ENCODE data around the gene FAIM2. TPM values are rescaled to one million over a fixed set of nuclear protein-coding genes. Genes with fewer than 3 reads are reported as not detected.

FAIM2 gene
- total RNA-seq = under 1 TPM; 0.05 to 0.68 TPM
- 0.30 to 1.0 reads per million in 2 donors for total RNA-seq

DNA sequence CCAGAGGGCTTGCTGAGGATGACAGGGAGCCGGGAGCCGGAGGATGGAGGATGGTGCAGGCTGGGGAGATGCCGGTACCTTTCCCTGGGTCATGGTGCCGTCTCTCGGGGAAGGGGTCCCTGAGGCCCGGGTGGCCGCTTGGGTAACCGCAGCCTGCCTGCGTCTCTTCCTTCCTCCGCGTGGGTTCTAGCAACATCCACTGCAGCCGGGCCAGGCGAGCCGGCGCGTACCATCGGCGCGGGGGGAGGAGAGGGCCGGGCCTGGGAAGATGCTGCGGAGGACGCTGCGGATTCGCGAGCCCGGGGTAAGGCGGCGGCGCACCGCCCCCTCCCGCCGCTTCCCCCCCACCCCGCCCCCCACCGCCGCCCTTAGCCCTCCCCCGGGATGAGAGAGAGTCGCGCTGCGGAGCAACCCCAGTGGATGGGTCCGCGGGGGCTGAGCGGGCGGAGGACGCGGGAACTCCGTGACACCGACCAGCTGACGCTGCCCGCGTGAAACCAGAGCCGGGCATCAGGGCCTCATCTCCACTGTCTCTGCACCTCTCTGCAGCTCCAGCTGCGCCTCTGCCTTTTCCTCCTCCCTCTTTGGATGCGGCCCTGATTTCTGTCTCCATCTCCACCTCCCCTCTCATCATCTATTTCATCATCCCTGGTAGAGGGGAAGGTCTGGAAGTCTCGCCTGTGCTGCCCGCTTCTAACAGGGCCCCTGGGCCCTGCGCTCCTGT, at the start of gene FAIM2:
FAIM2 (minus strand) TSS at position 201 of the 724 bp plus-strand sequence; CDS start at position 93, 108 bp downstream.
- H3K27me3 Mint-ChIP-seq = peaks cover 32% of the 10 kb centered on the region
- peak within 1 kb of the TSS; percentile 81 for H3K27ac Mint-ChIP-seq
- H3K4me3 Mint-ChIP-seq = peak within 1 kb of the TSS; percentile 92
- peak; percentile 25 to 40 (median 26) for DNase-seq
- peaks cover 6% of the 10 kb centered on the region for H3K36me3 Mint-ChIP-seq (ENCODE audit: low read depth)
- peak; percentile 86 for ATAC-seq
- peaks cover 18% of the 10 kb centered on the region for H3K4me1 Mint-ChIP-seq
- no peaks in the 10 kb centered on the region for H3K9me3 ChIP-seq (ENCODE audit: control insufficient read depth, low read length, poor library complexity, severe bottlenecking)

GRCh38 chr12:49953151-49953550, 49.5 kb upstream of the FAIM2 start:
- H3K27me3 Mint-ChIP-seq = peaks cover 66% of the 10 kb centered on the region
- DNase-seq = no peak

DNA sequence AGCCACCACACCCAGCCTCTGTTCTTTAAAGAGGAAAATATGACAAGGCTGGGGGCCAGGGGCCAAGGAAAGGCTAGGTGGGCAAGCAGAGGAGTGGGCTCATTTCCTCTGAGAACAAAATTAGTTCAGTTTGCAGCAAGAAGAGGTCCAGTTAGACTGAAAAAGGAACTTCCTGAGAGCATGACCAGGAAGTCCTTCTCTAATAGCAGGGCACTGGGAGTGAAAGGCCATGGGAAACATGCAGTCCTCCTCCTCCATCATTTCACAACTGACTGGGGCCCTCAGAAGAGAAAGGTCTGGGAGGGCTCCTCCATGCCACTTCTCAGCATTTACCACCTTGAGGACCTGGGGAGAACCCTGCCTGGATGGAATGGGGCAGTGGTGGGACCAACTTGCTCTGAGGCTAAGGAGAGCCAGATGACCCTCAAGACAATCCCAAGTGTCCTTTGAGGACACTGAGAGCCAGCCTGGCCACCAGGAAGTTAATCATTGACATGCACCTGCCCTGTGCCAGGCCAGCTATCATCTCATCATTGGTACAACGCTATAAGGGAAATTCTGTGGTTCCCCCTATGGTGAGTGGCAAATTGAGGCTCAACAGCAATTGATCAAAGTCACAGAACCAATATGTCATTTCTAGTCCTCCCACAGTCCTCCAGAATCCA, 48.8 kb upstream of the FAIM2 start:
- Mint-ChIP-seq H3K4me1 (no peaks in the 10 kb centered on the region), H3K36me3 (ENCODE audit: low read depth) (peaks cover 5% of the 10 kb centered on the region), H3K27ac (peak overlapping the region; percentile 54), H3K27me3 (peaks cover 60% of the 10 kb centered on the region), H3K4me3 (no peak overlapping the region)
- ATAC-seq (no peak), DNase-seq (no peak)
- no peaks in the 10 kb centered on the region for H3K9me3 ChIP-seq (ENCODE audit: control insufficient read depth, low read length, poor library complexity, severe bottlenecking)

More at GRCh38 chr12:49953151-49953550, 49.5 kb upstream of the FAIM2 start:
- Mint-ChIP-seq H3K4me1 (no peaks in the 10 kb centered on the region), H3K4me3 (no peak overlapping the region), H3K36me3 (ENCODE audit: low read depth) (peaks cover 5% of the 10 kb centered on the region), H3K27ac (no peak overlapping the region)
- ATAC-seq = no peak
- H3K9me3 ChIP-seq (ENCODE audit: control insufficient read depth, low read length, poor library complexity, severe bottlenecking) = no peaks in the 10 kb centered on the region

- DNase-seq (no peak), ATAC-seq (no peak)
- no peaks in the 10 kb centered on the region for H3K9me3 ChIP-seq (ENCODE audit: control insufficient read depth, low read length, poor library complexity, severe bottlenecking)
- H3K36me3 Mint-ChIP-seq (ENCODE audit: low read depth) = peaks cover 1% of the 10 kb centered on the region
- peaks cover 51% of the 10 kb centered on the region for H3K27me3 Mint-ChIP-seq
- no peaks in the 10 kb centered on the region for H3K4me1 Mint-ChIP-seq
- no peak overlapping the region for H3K4me3 Mint-ChIP-seq
- H3K27ac Mint-ChIP-seq = peak overlapping the region; percentile 54
These were observed 47.9 kb upstream of the FAIM2 start for GRCh38 chr12:49951411-49952240.

GRCh38 chr12:49950273-49951251, 46.9 kb upstream of the FAIM2 start, which contains the start of gene AQP2:
Gene AQP2, plus strand, starts transcription at chr12:49950737. Its CDS starts 94 bp downstream, at chr12:49950831.
- peak within 1 kb of the TSS; percentile 63 for H3K27ac Mint-ChIP-seq
- H3K9me3 ChIP-seq (ENCODE audit: control insufficient read depth, low read length, poor library complexity, severe bottlenecking) = no peaks in the 10 kb centered on the region
- no peak for ATAC-seq
- H3K36me3 Mint-ChIP-seq (ENCODE audit: low read depth) = no peaks in the 10 kb centered on the region
- no peak for DNase-seq
- peaks cover 43% of the 10 kb centered on the region for H3K27me3 Mint-ChIP-seq
- H3K4me3 Mint-ChIP-seq = no peak within 1 kb of the TSS
- H3K4me1 Mint-ChIP-seq = peaks cover 6% of the 10 kb centered on the region

- Mint-ChIP-seq H3K36me3 (ENCODE audit: low read depth) (no peaks in the 10 kb centered on the region), H3K27me3 (peaks cover 41% of the 10 kb centered on the region), H3K4me3 (no peak overlapping the region), H3K27ac (peak overlapping the region; percentile 63), H3K4me1 (peaks cover 9% of the 10 kb centered on the region)
- DNase-seq (no peak), ATAC-seq (no peak)
- no peaks in the 10 kb centered on the region for H3K9me3 ChIP-seq (ENCODE audit: control insufficient read depth, low read length, poor library complexity, severe bottlenecking)
These were observed 46.2 kb upstream of the FAIM2 start for GRCh38 chr12:49949866-49950265.

GRCh38 chr12:49948866-49949845, 45.5 kb upstream of the FAIM2 start:
- Mint-ChIP-seq H3K36me3 (ENCODE audit: low read depth) (no peaks in the 10 kb centered on the region), H3K4me1 (peaks cover 14% of the 10 kb centered on the region), H3K27ac (no peak overlapping the region), H3K27me3 (peaks cover 34% of the 10 kb centered on the region), H3K4me3 (no peak overlapping the region)
- ATAC-seq (no peak), DNase-seq (no peak)
- no peaks in the 10 kb centered on the region for H3K9me3 ChIP-seq (ENCODE audit: control insufficient read depth, low read length, poor library complexity, severe bottlenecking)

- no peaks in the 10 kb centered on the region for H3K36me3 Mint-ChIP-seq (ENCODE audit: low read depth)
- no peaks in the 10 kb centered on the region for H3K9me3 ChIP-seq (ENCODE audit: control insufficient read depth, low read length, poor library complexity, severe bottlenecking)
- peaks cover 26% of the 10 kb centered on the region for H3K4me1 Mint-ChIP-seq
- no peak overlapping the region for H3K27ac Mint-ChIP-seq
- DNase-seq = no peak
- H3K4me3 Mint-ChIP-seq = no peak overlapping the region
- no peak for ATAC-seq
- peaks cover 20% of the 10 kb centered on the region for H3K27me3 Mint-ChIP-seq
These were observed 44.0 kb upstream of the FAIM2 start for GRCh38 chr12:49947593-49948226.

- Mint-ChIP-seq H3K36me3 (ENCODE audit: low read depth) (no peaks in the 10 kb centered on the region), H3K27ac (peak overlapping the region; percentile 96), H3K4me3 (no peak overlapping the region), H3K4me1 (peaks cover 37% of the 10 kb centered on the region), H3K27me3 (peaks cover 20% of the 10 kb centered on the region)
- H3K9me3 ChIP-seq (ENCODE audit: control insufficient read depth, low read length, poor library complexity, severe bottlenecking) = no peaks in the 10 kb centered on the region
- no peak for ATAC-seq
- no peak for DNase-seq
These were observed 42.8 kb upstream of the FAIM2 start for GRCh38 chr12:49946497-49946896.

GRCh38 chr12:49946086-49946485, 42.4 kb upstream of the FAIM2 start:
- no peaks in the 10 kb centered on the region for H3K36me3 Mint-ChIP-seq (ENCODE audit: low read depth)
- DNase-seq (no peak), ATAC-seq (no peak)
- H3K9me3 ChIP-seq (ENCODE audit: control insufficient read depth, low read length, poor library complexity, severe bottlenecking) = no peaks in the 10 kb centered on the region
- peaks cover 20% of the 10 kb centered on the region for H3K27me3 Mint-ChIP-seq
- peaks cover 39% of the 10 kb centered on the region for H3K4me1 Mint-ChIP-seq
- H3K27ac Mint-ChIP-seq = peak overlapping the region; percentile 96
- H3K4me3 Mint-ChIP-seq = peak overlapping the region; percentile 96

Data from T-helper 17 cell (primary cell).